ENCODE results near the gene RIPK3. TPM values are rescaled to one million over a fixed set of nuclear protein-coding genes. Genes with fewer than 3 reads are reported as not detected.

Gene RIPK3
- total and polyA plus RNA-seq, 2 of the 8 experiments (the other 6 are each of a cell fraction or from before 2014, with no cell fraction given): 0.24 to 0.39 TPM

DNA sequence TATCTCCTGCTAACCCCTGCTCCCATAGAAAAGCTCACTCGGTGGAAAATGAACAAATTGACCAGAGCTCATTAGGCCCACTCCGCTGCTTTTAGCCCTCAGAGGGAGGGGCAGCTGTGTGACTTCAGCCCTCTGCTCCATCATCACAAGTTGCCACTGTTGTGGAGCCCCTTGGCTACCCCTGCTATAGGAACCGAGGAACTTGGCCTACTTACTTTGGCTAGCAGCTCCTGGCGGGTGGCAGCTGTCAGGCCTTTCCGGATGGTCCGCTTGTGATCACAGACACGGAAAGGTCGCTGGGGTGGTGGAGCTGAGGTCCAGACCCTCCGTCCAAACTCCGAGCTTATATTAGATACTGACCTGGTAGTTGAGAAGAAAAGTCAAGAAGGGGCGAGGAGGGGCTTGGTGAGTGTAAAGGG lies 32.6 kb downstream of the RIPK3 start:
- Histone ChIP-seq H3K4me1 (replicated peaks in 1 of 4; ENCODE audit: control insufficient read depth in 3 of 4, insufficient read depth in 4 of 4, low read length in 3 of 4) (no peaks in the 10 kb centered on the region), H2AFZ (ENCODE audit: low read length) (no peak overlapping the region), H3K79me1 (ENCODE audit: low read depth, low read length) (no peaks in the 10 kb centered on the region), H3K4ac (replicated peaks; ENCODE audit: insufficient read length, low read depth, low read length) (no peak overlapping the region), H3K4me3 (ENCODE audit: extremely low read depth in 1 of 4, insufficient read depth in 2 of 4, low read depth in 3 of 4, low read length in 4 of 4) (no peak overlapping the region), H3K18ac (ENCODE audit: extremely low read depth, low read length) (no peak overlapping the region), H2BK12ac (ENCODE audit: low read depth, low read length) (no peak overlapping the region), H3K9ac (replicated peaks in 1 of 4; ENCODE audit: extremely low read depth in 1 of 4, low read depth in 3 of 4, low read length in 3 of 4) (no peak overlapping the region), H3K27ac (ENCODE audit: low read depth, low read length) (no peak overlapping the region), H3K23me2 (ENCODE audit: low read depth, low read length) (peaks cover 1% of the 10 kb centered on the region; the same call in 1 of the 2 replicates), H4K8ac (ENCODE audit: extremely low read depth, insufficient read depth, low read length) (no peak overlapping the region), H3K79me2 (ENCODE audit: control insufficient read depth in 1 of 2, insufficient read depth in 2 of 2, low read length in 2 of 2) (no peaks in the 10 kb centered on the region), H4K5ac (ENCODE audit: insufficient read length, low read depth, low read length) (no peak overlapping the region), H3K36me3 (ENCODE audit: control insufficient read depth in 2 of 4, insufficient read depth in 4 of 4, low read length in 3 of 4) (peaks cover 25 to 43% (median 34%) of the 10 kb centered on the region in 4 experiments), H3K56ac (replicated peaks; ENCODE audit: insufficient read length, low read depth, low read length) (no peak overlapping the region), H3K23ac (ENCODE audit: insufficient read length) (no peak overlapping the region), H3K27me3 (replicated peaks in 1 of 4; ENCODE audit: control insufficient read depth in 3 of 4, extremely low read depth in 1 of 4, insufficient read depth in 3 of 4, low read length in 3 of 4) (no peaks in the 10 kb centered on the region), H3K4me2 (ENCODE audit: insufficient read depth in 1 of 2, low read depth in 2 of 2, low read length in 2 of 2) (no peak overlapping the region), H4K20me1 (replicated peaks in 1 of 2; ENCODE audit: control insufficient read depth in 1 of 2, insufficient read depth in 2 of 2, low read length in 2 of 2) (peaks cover 2 to 6% of the 10 kb centered on the region in 2 experiments), H2BK15ac (ENCODE audit: low read length) (no peak overlapping the region), H2BK20ac (ENCODE audit: low read length) (no peak overlapping the region), H4K91ac (replicated peaks; ENCODE audit: insufficient read length, low read length) (no peak overlapping the region), H3K14ac (ENCODE audit: insufficient read length) (no peak overlapping the region), H2BK5ac (ENCODE audit: low read depth, low read length) (no peak overlapping the region), H2AK5ac (ENCODE audit: low read depth, low read length) (no peak overlapping the region), H3K9me3 (ENCODE audit: insufficient read depth in 2 of 2, low read depth in 1 of 2, low read length in 1 of 2) (no peaks in the 10 kb centered on the region), H2BK120ac (replicated peaks; ENCODE audit: low read depth, low read length) (no peak overlapping the region)
- DNase-seq (ENCODE audit: low read depth in 1 of 2, low spot score in 2 of 2): no peak
- ChIA-PET CTCF (ENCODE audit: partially characterized antibody) (interaction anchor here (0.9 to 15.8 kb wide), 32 partner anchors 8 to 354 kb away, joined by 3 to 173 read pairs (median 8); partner anchors contain the start of genes ADCY4, CBLN3, DHRS1 and DHRS4), POLR2A (ENCODE audit: partially characterized antibody) (interaction anchor here (0.6 to 3.0 kb wide), 16 partner anchors 9 to 134 kb away, joined by 3 to 18 read pairs (median 4); partner anchors contain the start of genes DHRS1, MDP1, NOP9 and RABGGTA)
- 79% methylated on average over 11 of the region's 11 CpGs; no CpG with 5 or more reads in 1 of the 2 experiments for WGBS, 2 experiments (ENCODE audit: extremely low coverage in 1 of 2, insufficient coverage in 1 of 2, insufficient read length in 1 of 2, insufficient replicate concordance in 2 of 2, low coverage in 1 of 2, low lambda C conversion rate in 2 of 2, missing lambda C conversion rate in 1 of 2)
- FAIRE-seq: no peak
- no peak for TF ChIP-seq NRF1 (IDR thresholded peaks at IDR 0.05; ENCODE audit: low read depth, low read length)
- no peak for TF ChIP-seq SP1 (IDR thresholded peaks at IDR 0.05; ENCODE audit: low read depth, low read length)
- TF ChIP-seq CTBP2 (IDR thresholded peaks at IDR 0.05; ENCODE audit: borderline replicate concordance, insufficient read depth, insufficient read length, low read length): no peak
- TF ChIP-seq TEAD4 (IDR thresholded peaks at IDR 0.05; ENCODE audit: low read depth, low read length): no peak
- no peak for TF ChIP-seq RFX5 (IDR thresholded peaks at IDR 0.05; ENCODE audit: borderline replicate concordance, low read depth, low read length)
- TF ChIP-seq ATF3 (IDR thresholded peaks at IDR 0.05; ENCODE audit: insufficient read depth, low read depth, low read length): no peak
- TF ChIP-seq BACH1 (IDR thresholded peaks at IDR 0.05; ENCODE audit: low read length): no peak
- TF ChIP-seq HDAC2 (IDR thresholded peaks at IDR 0.05; ENCODE audit: borderline replicate concordance in 1 of 2, low read depth in 2 of 2, low read length in 2 of 2): no peak
- no peak for TF ChIP-seq CBX5 (IDR thresholded peaks at IDR 0.05; ENCODE audit: low read depth, low read length)
- TF ChIP-seq, protein P1, sequence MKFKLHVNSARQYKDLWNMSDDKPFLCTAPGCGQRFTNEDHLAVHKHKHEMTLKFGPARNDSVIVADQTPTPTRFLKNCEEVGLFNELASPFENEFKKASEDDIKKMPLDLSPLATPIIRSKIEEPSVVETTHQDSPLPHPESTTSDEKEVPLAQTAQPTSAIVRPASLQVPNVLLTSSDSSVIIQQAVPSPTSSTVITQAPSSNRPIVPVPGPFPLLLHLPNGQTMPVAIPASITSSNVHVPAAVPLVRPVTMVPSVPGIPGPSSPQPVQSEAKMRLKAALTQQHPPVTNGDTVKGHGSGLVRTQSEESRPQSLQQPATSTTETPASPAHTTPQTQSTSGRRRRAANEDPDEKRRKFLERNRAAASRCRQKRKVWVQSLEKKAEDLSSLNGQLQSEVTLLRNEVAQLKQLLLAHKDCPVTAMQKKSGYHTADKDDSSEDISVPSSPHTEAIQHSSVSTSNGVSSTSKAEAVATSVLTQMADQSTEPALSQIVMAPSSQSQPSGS (IDR thresholded peaks at IDR 0.05; ENCODE audit: low read length): no peak
